GM12801 (cell line): ENCODE results near the gene TBC1D22A.

ENCODE experiments used
- TF ChIP-seq, protein P1 (sequence below): IDR thresholded peaks from one replicate; pipeline ENCODE4 v1.5.1; 2011; ENCODE audit warnings: control low read depth; ENCODE audit not compliant: insufficient read length; ENCODE audit errors: extremely low read depth

Gene TBC1D22A

DNA sequence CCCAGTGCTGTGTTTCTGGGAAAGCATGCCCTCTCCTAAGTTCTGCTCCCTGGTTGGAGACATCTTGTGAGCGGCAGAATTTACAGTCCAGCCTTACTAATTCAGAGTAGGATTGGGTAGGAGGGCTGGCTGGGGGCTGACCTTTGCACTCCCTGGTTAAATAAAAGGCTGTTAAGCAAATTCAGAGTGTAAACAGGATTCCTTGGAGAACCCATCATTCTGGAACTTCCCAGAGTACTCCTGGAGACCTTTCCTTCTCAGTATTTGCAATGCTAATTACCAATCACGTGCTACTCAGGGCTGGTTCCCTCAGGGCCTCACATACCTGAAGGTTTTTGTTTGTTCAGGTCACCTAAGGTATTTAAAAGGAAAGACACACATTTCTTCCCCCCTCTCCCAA is 340.2 kb downstream of the TBC1D22A start:
- TF ChIP-seq, protein P1, sequence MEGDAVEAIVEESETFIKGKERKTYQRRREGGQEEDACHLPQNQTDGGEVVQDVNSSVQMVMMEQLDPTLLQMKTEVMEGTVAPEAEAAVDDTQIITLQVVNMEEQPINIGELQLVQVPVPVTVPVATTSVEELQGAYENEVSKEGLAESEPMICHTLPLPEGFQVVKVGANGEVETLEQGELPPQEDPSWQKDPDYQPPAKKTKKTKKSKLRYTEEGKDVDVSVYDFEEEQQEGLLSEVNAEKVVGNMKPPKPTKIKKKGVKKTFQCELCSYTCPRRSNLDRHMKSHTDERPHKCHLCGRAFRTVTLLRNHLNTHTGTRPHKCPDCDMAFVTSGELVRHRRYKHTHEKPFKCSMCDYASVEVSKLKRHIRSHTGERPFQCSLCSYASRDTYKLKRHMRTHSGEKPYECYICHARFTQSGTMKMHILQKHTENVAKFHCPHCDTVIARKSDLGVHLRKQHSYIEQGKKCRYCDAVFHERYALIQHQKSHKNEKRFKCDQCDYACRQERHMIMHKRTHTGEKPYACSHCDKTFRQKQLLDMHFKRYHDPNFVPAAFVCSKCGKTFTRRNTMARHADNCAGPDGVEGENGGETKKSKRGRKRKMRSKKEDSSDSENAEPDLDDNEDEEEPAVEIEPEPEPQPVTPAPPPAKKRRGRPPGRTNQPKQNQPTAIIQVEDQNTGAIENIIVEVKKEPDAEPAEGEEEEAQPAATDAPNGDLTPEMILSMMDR, result no peak

DNA sequence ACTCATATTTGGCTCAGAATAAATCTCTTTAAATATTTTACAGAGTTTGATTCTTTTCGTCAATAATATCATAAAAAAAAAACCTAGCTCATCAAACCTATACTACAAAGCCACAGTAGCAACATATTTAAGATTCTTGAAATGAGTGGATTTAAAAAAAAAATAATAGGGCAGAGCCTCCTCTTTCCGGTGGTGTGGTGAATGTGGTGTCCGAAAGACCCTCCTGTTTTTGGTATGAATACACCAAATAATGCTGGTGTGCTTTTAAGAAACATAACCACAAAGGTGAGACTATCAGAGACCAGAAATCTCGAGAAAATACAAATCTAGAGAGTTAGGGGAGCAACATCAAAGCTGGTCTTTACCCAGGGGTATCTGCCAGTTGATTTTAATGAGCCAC is 342.6 kb downstream of the TBC1D22A start:
- TF ChIP-seq, protein P1, result no peak

DNA sequence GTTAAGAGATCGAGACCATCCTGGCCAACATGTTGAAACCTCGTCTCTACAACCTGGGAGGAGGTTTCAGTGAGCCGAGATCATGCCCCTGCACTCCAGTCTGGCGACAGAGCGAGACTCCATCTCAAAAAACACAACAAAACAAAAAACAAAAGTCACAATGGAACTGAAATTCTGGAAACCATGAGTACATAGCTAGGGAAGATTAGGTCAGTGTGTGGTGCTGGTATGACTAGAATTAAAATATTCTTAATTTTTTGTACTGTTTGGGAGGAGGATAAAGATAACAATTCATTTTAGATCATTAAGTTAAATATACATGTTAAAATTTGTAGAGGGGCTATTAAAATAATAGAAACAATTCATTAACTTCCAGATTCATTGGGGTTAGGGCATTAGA is 344.4 kb downstream of the TBC1D22A start:
- TF ChIP-seq, protein P1, result no peak

DNA sequence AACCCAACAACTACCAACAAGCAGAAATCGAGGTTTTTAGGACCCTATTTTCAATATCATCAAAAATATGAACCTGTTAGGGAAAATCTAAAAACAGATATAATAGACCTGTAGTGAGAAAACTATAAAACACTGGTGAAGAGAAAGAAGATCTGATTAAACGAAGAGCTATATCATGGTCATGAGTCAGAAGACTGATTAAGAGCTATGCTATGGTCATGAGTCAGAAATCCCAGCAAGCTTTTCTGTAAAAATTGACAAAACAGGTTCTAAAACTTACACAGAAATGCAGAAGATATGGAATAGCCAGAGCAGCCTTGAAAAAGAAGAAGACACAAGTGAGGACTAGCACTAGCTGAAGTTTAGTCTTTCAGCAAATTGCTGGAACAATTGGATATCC is 345.0 kb downstream of the TBC1D22A start:
- TF ChIP-seq, protein P1, result no peak

DNA sequence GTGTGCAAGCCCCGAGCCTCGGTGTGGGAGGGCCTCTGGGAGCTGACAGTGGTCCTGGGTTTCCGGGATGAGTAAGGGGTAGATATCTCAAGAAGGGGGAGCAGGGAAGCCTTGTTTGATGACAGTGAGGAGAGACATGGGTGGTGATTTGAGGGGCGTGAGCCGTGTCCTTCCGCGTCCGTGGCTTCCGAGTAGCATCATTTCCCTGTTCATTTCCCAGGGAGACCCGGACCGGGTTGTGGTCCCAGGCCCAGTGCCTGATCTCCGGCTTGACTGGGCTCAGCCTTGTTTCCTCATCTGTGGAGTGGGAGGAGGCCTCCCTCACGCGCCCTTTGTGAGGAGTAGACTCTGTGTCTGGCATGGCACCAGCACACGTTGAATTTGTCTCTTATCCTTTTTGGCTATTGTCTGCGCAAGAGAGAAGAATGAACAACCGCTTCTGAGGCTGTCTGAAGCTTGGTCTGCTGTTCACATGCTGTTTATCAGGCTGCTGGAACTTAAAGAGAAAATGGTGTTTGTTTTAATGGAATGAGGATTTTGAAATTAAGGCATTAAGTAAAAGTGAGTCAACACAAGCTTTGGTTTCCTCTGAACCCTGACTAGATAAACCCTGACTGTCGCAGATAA is 348.5 kb downstream of the TBC1D22A start:
- TF ChIP-seq, protein P1, result no peak

DNA sequence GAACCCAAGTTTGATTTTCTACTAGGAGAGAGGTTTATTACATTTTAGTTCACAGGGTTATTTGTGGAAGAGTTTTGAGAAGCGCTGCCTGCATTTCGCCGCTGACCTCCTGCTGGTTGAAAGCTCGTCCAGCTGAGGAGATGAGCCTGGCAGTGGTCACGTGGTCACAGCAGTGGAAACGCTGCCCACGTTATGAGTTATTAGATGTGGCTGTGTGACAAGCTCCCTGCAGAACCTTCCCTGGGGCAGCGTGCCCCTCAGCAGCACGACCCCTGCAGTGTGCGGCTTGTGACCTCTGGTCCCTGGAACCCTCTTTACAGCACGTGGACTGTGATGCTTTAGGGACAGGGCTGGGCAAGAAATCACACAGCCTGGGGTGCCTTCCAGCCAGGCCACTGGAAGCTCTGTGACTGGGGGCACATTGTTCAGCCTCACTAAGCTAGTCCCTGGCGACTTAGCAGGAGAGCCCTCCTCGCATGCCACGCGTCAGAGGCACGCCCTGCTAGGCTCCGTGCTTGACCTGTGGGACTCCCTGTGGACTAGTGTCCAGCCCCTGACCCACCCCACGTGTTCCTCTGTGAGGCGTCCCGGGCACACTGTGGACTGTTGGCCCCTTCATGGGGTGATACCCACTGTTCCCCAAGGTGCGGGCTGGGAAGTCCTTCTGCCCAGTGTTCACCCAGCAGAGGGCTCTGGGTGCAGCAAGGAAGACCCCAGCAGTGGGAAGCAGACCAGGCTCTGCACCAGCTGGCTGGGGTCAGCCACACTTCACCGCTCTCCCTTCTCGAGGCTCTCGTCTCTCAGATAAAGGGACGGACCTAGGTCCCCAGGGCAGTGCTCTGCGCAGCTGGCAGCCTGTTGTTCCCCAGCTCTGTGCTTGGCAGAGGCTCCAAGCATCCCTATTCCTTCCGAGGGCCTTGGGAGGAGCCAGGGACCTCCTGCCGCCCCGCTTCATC is 349.5 kb downstream of the TBC1D22A start:
- TF ChIP-seq, protein P1, result no peak

DNA sequence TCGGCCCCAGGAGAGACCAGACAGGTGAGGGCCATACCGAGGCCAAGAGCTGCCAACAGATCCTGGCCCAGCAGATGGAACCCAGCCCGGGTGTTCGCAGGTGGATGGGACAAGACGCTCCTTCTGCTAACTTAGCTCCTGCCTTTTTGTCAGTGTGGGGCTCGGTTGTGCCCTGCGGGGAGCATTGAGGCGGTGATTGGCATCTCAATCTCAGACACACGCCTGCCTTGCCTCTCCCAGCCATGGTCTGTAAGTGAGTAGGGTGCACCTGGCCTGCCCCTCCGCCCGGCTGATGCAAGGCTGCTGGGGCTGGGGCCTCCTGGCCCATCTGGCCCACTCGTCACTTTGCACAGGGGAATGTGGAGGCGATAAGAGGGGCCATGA is 350.1 kb downstream of the TBC1D22A start:
- TF ChIP-seq, protein P1, result no peak
